ENCODE data around the gene SDK1. TPM values are rescaled to one million over a fixed set of nuclear protein-coding genes. Genes with fewer than 3 reads are reported as not detected.

The SDK1 gene
- total and polyA plus RNA-seq, 2 experiments from 2014 or later = 4.1 to 16.5 TPM

DNA sequence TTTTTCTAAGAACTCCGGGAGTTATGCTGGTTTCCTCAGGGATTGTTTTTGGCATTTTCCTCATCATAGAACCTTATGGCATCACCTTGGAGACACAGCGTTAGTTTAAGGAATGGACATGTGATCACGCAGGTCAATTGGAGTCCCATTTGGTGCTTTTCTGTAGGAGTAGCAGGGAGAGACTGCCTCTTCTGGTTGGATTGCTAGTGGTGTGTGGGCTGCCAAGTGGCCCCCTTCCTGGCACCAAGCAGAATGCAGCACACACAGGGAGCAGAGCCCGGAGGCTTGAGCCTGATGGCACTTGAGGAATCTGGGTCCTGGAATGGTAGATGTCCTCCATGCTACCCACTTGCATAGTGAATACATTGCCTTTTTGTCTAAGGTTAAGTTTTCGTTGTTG lies 57.9 kb downstream of the SDK1 start:
- H3K4me3 ChIP-seq = no peak overlapping the region
- no peaks in the 10 kb centered on the region for H3K4me1 ChIP-seq (ENCODE audit: low read depth)
- H3K9me3 ChIP-seq (ENCODE audit: low read depth) = no peaks in the 10 kb centered on the region
- H3K27me3 ChIP-seq = no peaks in the 10 kb centered on the region
- TF ChIP-seq, protein P1, sequence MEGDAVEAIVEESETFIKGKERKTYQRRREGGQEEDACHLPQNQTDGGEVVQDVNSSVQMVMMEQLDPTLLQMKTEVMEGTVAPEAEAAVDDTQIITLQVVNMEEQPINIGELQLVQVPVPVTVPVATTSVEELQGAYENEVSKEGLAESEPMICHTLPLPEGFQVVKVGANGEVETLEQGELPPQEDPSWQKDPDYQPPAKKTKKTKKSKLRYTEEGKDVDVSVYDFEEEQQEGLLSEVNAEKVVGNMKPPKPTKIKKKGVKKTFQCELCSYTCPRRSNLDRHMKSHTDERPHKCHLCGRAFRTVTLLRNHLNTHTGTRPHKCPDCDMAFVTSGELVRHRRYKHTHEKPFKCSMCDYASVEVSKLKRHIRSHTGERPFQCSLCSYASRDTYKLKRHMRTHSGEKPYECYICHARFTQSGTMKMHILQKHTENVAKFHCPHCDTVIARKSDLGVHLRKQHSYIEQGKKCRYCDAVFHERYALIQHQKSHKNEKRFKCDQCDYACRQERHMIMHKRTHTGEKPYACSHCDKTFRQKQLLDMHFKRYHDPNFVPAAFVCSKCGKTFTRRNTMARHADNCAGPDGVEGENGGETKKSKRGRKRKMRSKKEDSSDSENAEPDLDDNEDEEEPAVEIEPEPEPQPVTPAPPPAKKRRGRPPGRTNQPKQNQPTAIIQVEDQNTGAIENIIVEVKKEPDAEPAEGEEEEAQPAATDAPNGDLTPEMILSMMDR (IDR thresholded peaks at IDR 0.05; ENCODE audit: low read depth, low read length) = no peak
- H3K27ac ChIP-seq = no peak overlapping the region
- no peaks in the 10 kb centered on the region for H3K36me3 ChIP-seq
- DNase-seq (ENCODE audit: low read depth in 1 of 2, low spot score in 1 of 2) = no peak

DNA sequence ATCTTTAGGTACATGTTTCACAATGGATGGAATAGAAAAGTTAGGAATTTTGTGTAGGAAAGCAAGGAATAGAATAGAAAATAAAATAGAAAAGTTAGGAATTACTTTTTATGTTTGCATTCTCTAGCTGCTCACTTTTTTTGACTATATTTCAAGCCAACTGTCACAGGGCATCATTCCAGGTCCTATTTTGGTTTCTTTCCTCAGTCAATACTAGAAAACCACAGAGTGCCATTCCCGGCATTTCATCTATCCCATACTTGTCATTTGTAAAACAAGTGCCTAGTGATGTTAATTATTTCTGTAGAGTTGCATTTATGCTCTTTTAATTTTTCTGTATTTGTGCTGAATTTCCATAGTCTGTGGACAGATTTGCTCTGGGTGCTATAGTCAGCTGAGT lies 66.2 kb downstream of the SDK1 start:
- H3K9me3 ChIP-seq (ENCODE audit: low read depth) = no peaks in the 10 kb centered on the region
- no peak for DNase-seq (ENCODE audit: low read depth in 1 of 2, low spot score in 1 of 2)
- H3K36me3 ChIP-seq = no peaks in the 10 kb centered on the region
- no peaks in the 10 kb centered on the region for H3K27me3 ChIP-seq
- H3K4me3 ChIP-seq = no peak overlapping the region
- H3K27ac ChIP-seq = no peak overlapping the region
- TF ChIP-seq, protein P1 (IDR thresholded peaks at IDR 0.05; ENCODE audit: low read depth, low read length) = no peak
- no peaks in the 10 kb centered on the region for H3K4me1 ChIP-seq (ENCODE audit: low read depth)

DNA sequence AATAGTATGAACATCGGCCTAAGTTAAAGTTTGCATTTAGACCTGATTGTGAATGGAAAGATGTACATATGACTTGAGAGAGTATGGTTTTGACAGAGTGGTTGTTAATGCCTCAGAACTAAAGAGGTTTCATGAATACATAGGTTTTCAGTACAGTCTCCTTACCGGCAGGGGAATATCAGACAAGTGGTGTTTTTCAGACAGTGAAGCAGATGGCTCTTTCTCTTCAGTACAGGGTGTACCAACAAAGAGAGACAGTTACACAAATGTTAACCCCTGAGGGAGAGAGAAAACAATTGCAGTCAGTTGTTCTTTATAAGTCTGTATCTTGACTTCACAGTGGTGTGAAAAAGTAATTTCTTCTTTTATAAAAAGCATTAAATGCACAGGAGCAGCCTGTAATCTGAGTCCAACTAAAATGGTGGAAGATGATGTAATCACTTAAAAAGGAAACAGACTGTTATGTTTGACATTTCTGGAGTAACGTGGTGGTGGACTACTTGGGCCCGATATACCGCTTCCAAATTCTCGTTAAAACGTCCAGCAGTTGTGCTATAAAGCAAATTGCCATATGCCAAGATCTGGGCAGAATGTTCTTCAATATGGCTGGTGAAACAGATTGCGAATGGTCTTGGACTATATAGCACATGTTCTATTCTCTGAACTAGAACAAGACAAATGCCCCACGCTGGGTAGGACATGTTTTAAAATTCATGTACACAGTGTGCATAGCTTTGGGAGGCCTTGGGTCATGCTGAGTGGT lies 69.2 kb downstream of the SDK1 start:
- TF ChIP-seq, protein P1 (IDR thresholded peaks at IDR 0.05; ENCODE audit: low read depth, low read length) = no peak
- no peaks in the 10 kb centered on the region for H3K4me1 ChIP-seq (ENCODE audit: low read depth)
- no peaks in the 10 kb centered on the region for H3K27me3 ChIP-seq
- no peak overlapping the region for H3K27ac ChIP-seq
- H3K36me3 ChIP-seq = no peaks in the 10 kb centered on the region
- H3K9me3 ChIP-seq (ENCODE audit: low read depth) = no peaks in the 10 kb centered on the region
- no peak for DNase-seq (ENCODE audit: low read depth in 1 of 2, low spot score in 1 of 2)
- H3K4me3 ChIP-seq = no peak overlapping the region

DNA sequence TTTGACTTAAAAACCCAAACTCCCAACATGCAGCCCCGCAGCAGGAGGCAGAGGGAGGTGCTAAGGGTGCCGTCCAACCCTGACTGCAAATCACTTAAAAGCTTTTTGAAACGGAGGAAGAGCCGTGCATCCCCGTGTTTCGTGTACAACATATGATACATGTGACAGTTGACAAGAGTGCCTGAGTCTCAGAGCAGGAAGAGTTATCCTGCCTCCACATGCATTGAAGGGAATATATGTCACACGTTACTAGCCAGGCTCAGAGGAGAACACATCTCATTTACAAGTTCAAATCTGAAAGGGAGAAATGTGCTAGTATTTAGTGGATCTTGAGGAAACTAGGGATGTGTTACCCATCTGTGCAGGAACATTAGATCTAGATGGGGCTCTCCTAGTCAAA lies 69.9 kb downstream of the SDK1 start:
- no peaks in the 10 kb centered on the region for H3K4me1 ChIP-seq (ENCODE audit: low read depth)
- DNase-seq (ENCODE audit: low read depth in 1 of 2, low spot score in 1 of 2) = no peak
- H3K27me3 ChIP-seq = no peaks in the 10 kb centered on the region
- H3K27ac ChIP-seq = no peak overlapping the region
- no peak overlapping the region for H3K4me3 ChIP-seq
- H3K36me3 ChIP-seq = no peaks in the 10 kb centered on the region
- no peaks in the 10 kb centered on the region for H3K9me3 ChIP-seq (ENCODE audit: low read depth)
- TF ChIP-seq, protein P1 (IDR thresholded peaks at IDR 0.05; ENCODE audit: low read depth, low read length) = no peak

DNA sequence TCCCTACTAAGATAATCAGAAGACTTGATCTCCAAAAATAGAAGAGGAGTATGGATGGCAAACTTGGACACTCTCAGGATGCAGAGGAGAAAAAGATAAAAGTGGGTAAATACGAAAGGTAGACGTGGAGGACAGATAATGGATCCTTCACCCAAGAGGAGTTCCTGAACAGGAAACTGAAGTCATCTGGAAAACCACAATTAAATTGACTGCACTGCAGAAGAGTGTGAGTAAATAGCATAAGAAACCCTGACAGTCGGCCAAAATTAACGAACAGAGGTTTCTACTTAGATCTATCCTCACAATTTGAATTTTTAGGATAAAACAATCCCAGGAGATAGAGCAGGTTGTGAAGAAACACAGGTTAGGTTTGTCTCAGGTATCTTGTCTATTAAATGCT lies 70.5 kb downstream of the SDK1 start:
- TF ChIP-seq, protein P1 (IDR thresholded peaks at IDR 0.05; ENCODE audit: low read depth, low read length) = no peak
- H3K36me3 ChIP-seq = no peaks in the 10 kb centered on the region
- H3K4me3 ChIP-seq = no peak overlapping the region
- H3K27me3 ChIP-seq = no peaks in the 10 kb centered on the region
- no peak overlapping the region for H3K27ac ChIP-seq
- H3K9me3 ChIP-seq (ENCODE audit: low read depth) = no peaks in the 10 kb centered on the region
- no peak for DNase-seq (ENCODE audit: low read depth in 1 of 2, low spot score in 1 of 2)
- H3K4me1 ChIP-seq (ENCODE audit: low read depth) = no peaks in the 10 kb centered on the region
